ENCODE measurements around the gene SAA1. TPM values are rescaled to one million over a fixed set of nuclear protein-coding genes. Genes with fewer than 3 reads are reported as not detected.
"Not testable (repeated sequence)": the region's sequence is repeated elsewhere in the genome, so short reads cannot be mapped to it uniquely, and the experiment has no call there.

SAA1 gene
- total RNA-seq, 2 experiments from 2014 or later = not detected

DNA sequence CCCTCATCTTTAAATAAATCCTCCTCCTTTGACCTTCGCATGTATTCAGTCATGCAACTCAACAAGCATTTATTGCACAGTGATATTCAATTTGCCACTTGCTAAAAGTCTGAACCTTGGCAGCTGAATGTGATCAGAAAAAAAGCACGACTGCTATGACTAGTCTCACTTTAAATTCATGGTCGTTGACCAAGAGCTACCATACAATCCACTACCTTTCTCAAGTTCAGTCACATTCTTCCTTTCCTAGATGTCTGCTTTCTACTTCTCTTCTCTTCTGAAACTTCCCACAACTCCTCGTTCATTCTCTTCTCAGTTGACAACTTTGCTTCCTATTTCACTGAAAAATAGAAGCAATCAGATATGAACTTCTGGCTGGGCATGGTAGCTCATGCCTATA lies 2.0 kb upstream of the SAA1 start:
- no peaks in the 10 kb centered on the region for H3K36me3 ChIP-seq (ENCODE audit: insufficient read depth, low read length)
- H3K9me3 ChIP-seq (ENCODE audit: low read length) = no peaks in the 10 kb centered on the region
- peaks cover 10% of the 10 kb centered on the region for H3K4me1 ChIP-seq (ENCODE audit: insufficient read depth, low read length, poor library complexity, severe bottlenecking)
- no TSS peak for BruUV-seq (replicated peaks)
- no peaks in the 10 kb centered on the region for H3K79me2 ChIP-seq (ENCODE audit: insufficient read depth, low read depth, low read length)
- DNase-seq (ENCODE audit: low spot score) = no peak
- CTCF ChIA-PET (ENCODE audit: unreplicated experiment) = no interaction called here
- H3K4me3 ChIP-seq (ENCODE audit: low read depth, low read length, poor library complexity, severe bottlenecking) = no peak overlapping the region
- intact Hi-C loops (cut with micrococcal nuclease; ENCODE audit: unreplicated experiment) = no loop called here
- POLR2A ChIA-PET = interaction anchor here (1.3 kb wide), 1 partner anchor 11 kb away, joined by 7 read pairs; no protein-coding TSS in a partner anchor
- no peak for TF ChIP-seq EZH2phosphoT487 (IDR thresholded peaks at IDR 0.05; ENCODE audit: borderline replicate concordance, low read depth, low read length)
- TF ChIP-seq, protein P1, sequence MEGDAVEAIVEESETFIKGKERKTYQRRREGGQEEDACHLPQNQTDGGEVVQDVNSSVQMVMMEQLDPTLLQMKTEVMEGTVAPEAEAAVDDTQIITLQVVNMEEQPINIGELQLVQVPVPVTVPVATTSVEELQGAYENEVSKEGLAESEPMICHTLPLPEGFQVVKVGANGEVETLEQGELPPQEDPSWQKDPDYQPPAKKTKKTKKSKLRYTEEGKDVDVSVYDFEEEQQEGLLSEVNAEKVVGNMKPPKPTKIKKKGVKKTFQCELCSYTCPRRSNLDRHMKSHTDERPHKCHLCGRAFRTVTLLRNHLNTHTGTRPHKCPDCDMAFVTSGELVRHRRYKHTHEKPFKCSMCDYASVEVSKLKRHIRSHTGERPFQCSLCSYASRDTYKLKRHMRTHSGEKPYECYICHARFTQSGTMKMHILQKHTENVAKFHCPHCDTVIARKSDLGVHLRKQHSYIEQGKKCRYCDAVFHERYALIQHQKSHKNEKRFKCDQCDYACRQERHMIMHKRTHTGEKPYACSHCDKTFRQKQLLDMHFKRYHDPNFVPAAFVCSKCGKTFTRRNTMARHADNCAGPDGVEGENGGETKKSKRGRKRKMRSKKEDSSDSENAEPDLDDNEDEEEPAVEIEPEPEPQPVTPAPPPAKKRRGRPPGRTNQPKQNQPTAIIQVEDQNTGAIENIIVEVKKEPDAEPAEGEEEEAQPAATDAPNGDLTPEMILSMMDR (conservative IDR thresholded peaks at IDR 0.05; ENCODE audit: low read length) = no peak
- H4K20me1 ChIP-seq (ENCODE audit: insufficient read depth, low read length) = no peaks in the 10 kb centered on the region
- no peak overlapping the region for H3K27ac ChIP-seq (ENCODE audit: low read depth, low read length, poor library complexity, severe bottlenecking)
- no peaks in the 10 kb centered on the region for H3K9me2 ChIP-seq (ENCODE audit: insufficient read depth, low read length)
- no peak overlapping the region for H2AFZ ChIP-seq (ENCODE audit: low read length)
- no peak overlapping the region for H3K4me2 ChIP-seq (ENCODE audit: low read length)

DNA sequence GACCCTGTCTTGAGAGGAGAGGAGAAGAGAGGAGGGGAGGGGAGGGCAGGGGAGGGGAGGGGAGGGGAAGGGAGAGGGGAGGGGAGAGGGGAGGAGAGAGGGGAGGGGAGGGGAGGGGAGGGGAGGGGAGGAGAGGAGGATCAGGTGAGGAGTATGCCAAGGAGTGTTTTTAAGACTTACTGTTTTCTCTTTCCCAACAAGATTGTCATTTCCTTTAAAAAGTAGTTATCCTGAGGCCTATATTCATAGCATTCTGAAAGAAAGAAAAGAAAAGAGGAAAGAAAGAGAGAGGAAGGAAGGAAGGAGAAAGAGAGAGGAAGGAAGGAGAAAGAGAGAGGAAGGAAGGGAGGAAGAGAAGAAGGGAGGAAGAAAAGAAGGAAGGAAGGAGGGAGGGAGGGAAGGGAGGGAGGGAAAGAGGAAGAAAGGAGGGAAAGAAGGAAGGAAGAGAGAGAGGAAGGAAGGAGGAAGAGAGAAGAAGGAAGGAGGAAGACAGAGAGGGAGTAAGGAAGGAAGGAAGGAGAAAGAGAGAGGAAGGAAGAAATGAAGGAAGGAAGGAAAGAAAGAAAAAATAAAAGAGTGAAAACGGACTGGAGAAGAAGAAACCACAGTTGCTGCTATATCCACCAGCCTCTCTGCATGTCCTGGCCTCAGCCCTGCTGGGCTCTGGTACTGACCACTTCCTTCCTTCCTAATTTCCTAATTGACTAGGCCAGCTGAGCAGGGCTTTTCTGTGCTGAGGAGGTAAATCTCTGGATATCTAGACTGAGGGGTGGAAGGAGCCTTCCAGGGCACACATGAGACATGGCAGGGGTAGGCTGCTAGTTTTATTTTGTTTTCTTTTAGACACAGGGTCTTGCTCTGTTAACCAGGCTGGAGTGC lies 1.1 kb upstream of the SAA1 start:
- no peaks in the 10 kb centered on the region for H3K36me3 ChIP-seq (ENCODE audit: insufficient read depth, low read length)
- no TSS peak for BruUV-seq (replicated peaks)
- peak overlapping the region; percentile 43; the same call in 1 of the 2 replicates for H2AFZ ChIP-seq (ENCODE audit: low read length)
- H3K9me2 ChIP-seq (ENCODE audit: insufficient read depth, low read length) = no peaks in the 10 kb centered on the region
- TF ChIP-seq, protein P1 (conservative IDR thresholded peaks at IDR 0.05; ENCODE audit: low read length) = no peak
- no peaks in the 10 kb centered on the region for H3K9me3 ChIP-seq (ENCODE audit: low read length)
- POLR2A ChIA-PET = interaction anchor here (1.3 kb wide), 2 partner anchors 12 to 25 kb away, joined by 4 to 7 read pairs; no protein-coding TSS in a partner anchor
- no peak overlapping the region for H3K27ac ChIP-seq (ENCODE audit: low read depth, low read length, poor library complexity, severe bottlenecking)
- no peak for DNase-seq (ENCODE audit: low spot score)
- CTCF ChIA-PET (ENCODE audit: unreplicated experiment) = no interaction called here
- intact Hi-C loops (cut with micrococcal nuclease; ENCODE audit: unreplicated experiment) = no loop called here
- H3K79me2 ChIP-seq (ENCODE audit: insufficient read depth, low read depth, low read length) = no peaks in the 10 kb centered on the region
- peaks cover 10% of the 10 kb centered on the region for H3K4me1 ChIP-seq (ENCODE audit: insufficient read depth, low read length, poor library complexity, severe bottlenecking)
- no peaks in the 10 kb centered on the region for H4K20me1 ChIP-seq (ENCODE audit: insufficient read depth, low read length)
- H3K4me3 ChIP-seq (ENCODE audit: low read depth, low read length, poor library complexity, severe bottlenecking) = no peak overlapping the region
- H3K4me2 ChIP-seq (ENCODE audit: low read length) = peak overlapping the region; percentile 33; the same call in 1 of the 2 replicates

DNA sequence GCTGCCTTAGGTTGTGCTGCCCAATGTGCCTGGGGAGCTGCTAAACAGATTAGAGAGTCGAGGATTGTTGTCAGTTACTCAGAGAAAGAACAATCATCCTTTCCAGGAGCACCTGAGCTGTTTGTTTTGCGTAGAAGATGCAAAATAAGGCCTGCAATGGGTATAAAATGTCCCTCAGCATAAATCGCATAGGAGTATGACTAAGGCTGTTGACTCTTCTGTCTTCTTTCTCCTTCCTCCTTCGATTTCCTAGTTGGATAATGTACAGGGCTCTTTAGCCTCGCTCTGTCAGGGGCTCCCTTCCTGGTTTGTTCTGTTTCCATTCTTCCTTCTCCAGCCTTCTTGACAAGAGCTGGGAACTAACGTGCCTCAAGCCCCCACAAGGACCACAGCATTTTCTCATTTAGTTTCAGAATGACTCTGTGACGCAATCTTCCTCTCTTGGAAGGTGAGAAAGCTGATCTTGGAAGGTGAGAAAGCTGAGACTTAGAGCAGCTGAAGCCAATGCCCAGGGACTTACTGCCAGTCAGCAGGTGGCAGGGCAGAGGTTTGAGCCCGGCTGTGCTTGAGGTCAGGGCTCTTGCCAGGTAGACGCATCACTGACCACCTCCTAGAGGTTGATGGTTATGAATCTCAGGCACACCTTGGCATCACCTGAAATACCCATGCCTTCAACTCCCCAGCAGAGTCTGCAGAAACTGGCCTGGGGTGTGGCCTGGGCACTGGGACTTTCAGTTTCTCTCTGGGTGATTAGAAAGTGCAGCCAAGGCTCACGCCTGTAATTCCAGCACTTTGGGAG lies 1.5 kb downstream of the SAA1 start:
- H3K27ac ChIP-seq (ENCODE audit: low read depth, low read length, poor library complexity, severe bottlenecking); CTCF ChIA-PET (ENCODE audit: unreplicated experiment): not testable (repeated sequence)
- POLR2A ChIA-PET = interaction anchor here (0.6 kb wide), 1 partner anchor 867 kb away, joined by 3 read pairs; no protein-coding TSS in a partner anchor

DNA sequence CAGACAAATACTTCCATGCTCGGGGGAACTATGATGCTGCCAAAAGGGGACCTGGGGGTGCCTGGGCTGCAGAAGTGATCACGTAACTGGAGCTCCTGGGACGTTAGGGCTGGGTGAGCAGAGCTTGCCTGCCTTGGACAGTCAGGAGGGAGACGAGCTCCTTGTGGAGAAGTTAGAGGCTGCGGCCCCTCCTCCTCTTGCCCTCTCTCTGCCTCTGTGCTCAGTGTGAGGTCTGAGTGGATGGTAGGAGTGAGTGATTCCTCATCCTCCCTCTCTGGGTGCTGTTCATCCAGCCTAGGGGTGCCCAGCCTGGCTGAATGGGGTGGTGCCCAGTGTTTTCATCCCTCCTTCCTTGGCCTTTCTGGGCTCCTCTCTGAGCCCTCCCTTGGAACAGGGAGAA lies 3.2 kb downstream of the SAA1 start:
- intact Hi-C loops (cut with micrococcal nuclease; ENCODE audit: unreplicated experiment); CTCF ChIA-PET (ENCODE audit: unreplicated experiment); BruUV-seq (replicated peaks): not testable (repeated sequence)

More for the DNA sequence above, 1.5 kb downstream of the SAA1 start:
- BruUV-seq (replicated peaks); intact Hi-C loops (cut with micrococcal nuclease; ENCODE audit: unreplicated experiment); H3K9me3 ChIP-seq (ENCODE audit: low read length); H3K9me2 ChIP-seq (ENCODE audit: insufficient read depth, low read length); H3K36me3 ChIP-seq (ENCODE audit: insufficient read depth, low read length); H3K4me3 ChIP-seq (ENCODE audit: low read depth, low read length, poor library complexity, severe bottlenecking); H3K79me2 ChIP-seq (ENCODE audit: insufficient read depth, low read depth, low read length); DNase-seq (ENCODE audit: low spot score); H4K20me1 ChIP-seq (ENCODE audit: insufficient read depth, low read length): not testable (repeated sequence)
- Histone ChIP-seq H3K4me2 (ENCODE audit: low read length) (peak overlapping the region; percentile 20; the same call in 1 of the 2 replicates), H3K4me1 (ENCODE audit: insufficient read depth, low read length, poor library complexity, severe bottlenecking) (peaks cover 10% of the 10 kb centered on the region), H2AFZ (ENCODE audit: low read length) (peak overlapping the region; percentile 73; the same call in 1 of the 2 replicates)

More for the DNA sequence above, 3.2 kb downstream of the SAA1 start:
- H3K79me2 ChIP-seq (ENCODE audit: insufficient read depth, low read depth, low read length); DNase-seq (ENCODE audit: low spot score); H3K4me3 ChIP-seq (ENCODE audit: low read depth, low read length, poor library complexity, severe bottlenecking); H3K9me2 ChIP-seq (ENCODE audit: insufficient read depth, low read length); H2AFZ ChIP-seq (ENCODE audit: low read length); H3K36me3 ChIP-seq (ENCODE audit: insufficient read depth, low read length); H3K4me2 ChIP-seq (ENCODE audit: low read length); H4K20me1 ChIP-seq (ENCODE audit: insufficient read depth, low read length); H3K27ac ChIP-seq (ENCODE audit: low read depth, low read length, poor library complexity, severe bottlenecking); H3K9me3 ChIP-seq (ENCODE audit: low read length): not testable (repeated sequence)
- POLR2A ChIA-PET = interaction anchor here (0.7 kb wide), 1 partner anchor 15 kb away, joined by 4 read pairs; no protein-coding TSS in a partner anchor
- peaks cover 10% of the 10 kb centered on the region for H3K4me1 ChIP-seq (ENCODE audit: insufficient read depth, low read length, poor library complexity, severe bottlenecking)
